Naive B cell (primary cell): ENCODE measurements around the gene HOXA5. TPM values are rescaled to one million over a fixed set of nuclear protein-coding genes. Genes with fewer than 3 reads are reported as not detected.

ENCODE experiments used
- ATAC-seq, 2 donors: fragments of 150-1000 bp; cut with Tn5 transposase; 2 replicates each; pipeline ENCODE4 v1.10.0; 2021; ENCODE audit warnings: low read depth in 2 of 2, mild to moderate bottlenecking in 2 of 2, moderate library complexity in 2 of 2
- DNase-seq: peaks from one replicate; pipeline ENCODE4 v3.0.0; 2022
- H3K27ac Mint-ChIP-seq, 6 donors: one replicate each; pipeline ENCODE4 v1.8.0; 2020 to 2022; ENCODE audit warnings: mild to moderate bottlenecking in 6 of 6, mixed read lengths in 6 of 6, moderate library complexity in 5 of 6, inconsistent platforms in 2 of 6
- H3K27me3 Mint-ChIP-seq, 3 donors: one replicate each; pipeline ENCODE4 v1.8.0; 2021 to 2022; ENCODE audit warnings: mixed read lengths in 3 of 3, mild to moderate bottlenecking in 1 of 3
- H3K36me3 Mint-ChIP-seq, 2 donors: one replicate each; pipeline ENCODE4 v1.8.0; 2020 to 2022; ENCODE audit warnings: mixed read lengths in 2 of 2, inconsistent platforms in 1 of 2, mild to moderate bottlenecking in 1 of 2
- H3K4me1 Mint-ChIP-seq, 3 donors: one replicate each; pipeline ENCODE4 v1.8.0; 2020 to 2022; ENCODE audit warnings: mixed read lengths in 3 of 3, inconsistent platforms in 1 of 3, mild to moderate bottlenecking in 1 of 3, moderate library complexity in 1 of 3
- H3K4me3 Mint-ChIP-seq, 8 donors: one replicate each; pipeline ENCODE4 v1.8.0; 2020 to 2022; ENCODE audit warnings: mild to moderate bottlenecking in 8 of 8, mixed read lengths in 8 of 8, moderate library complexity in 8 of 8, inconsistent platforms in 2 of 8
- H3K9me3 Mint-ChIP-seq, 7 donors: one replicate each; pipeline ENCODE4 v1.8.0; 2020 to 2022; ENCODE audit warnings: mixed read lengths in 7 of 7, mild to moderate bottlenecking in 5 of 7, inconsistent platforms in 2 of 7, moderate library complexity in 1 of 7
- polyA plus RNA-seq, 6 donors: library from polyadenylated mRNA; unstranded; fragments of 300-500 nt; fragmentation: Illumina TruSeq; gene quantifications; one replicate each; pipeline ENCODE4 v1.2.3, GENCODE V29; 2021; ENCODE audit warnings: low read depth in 6 of 6

HOXA5 gene
- polyA plus RNA-seq, 6 donors from 2014 or later, result not detected

DNA sequence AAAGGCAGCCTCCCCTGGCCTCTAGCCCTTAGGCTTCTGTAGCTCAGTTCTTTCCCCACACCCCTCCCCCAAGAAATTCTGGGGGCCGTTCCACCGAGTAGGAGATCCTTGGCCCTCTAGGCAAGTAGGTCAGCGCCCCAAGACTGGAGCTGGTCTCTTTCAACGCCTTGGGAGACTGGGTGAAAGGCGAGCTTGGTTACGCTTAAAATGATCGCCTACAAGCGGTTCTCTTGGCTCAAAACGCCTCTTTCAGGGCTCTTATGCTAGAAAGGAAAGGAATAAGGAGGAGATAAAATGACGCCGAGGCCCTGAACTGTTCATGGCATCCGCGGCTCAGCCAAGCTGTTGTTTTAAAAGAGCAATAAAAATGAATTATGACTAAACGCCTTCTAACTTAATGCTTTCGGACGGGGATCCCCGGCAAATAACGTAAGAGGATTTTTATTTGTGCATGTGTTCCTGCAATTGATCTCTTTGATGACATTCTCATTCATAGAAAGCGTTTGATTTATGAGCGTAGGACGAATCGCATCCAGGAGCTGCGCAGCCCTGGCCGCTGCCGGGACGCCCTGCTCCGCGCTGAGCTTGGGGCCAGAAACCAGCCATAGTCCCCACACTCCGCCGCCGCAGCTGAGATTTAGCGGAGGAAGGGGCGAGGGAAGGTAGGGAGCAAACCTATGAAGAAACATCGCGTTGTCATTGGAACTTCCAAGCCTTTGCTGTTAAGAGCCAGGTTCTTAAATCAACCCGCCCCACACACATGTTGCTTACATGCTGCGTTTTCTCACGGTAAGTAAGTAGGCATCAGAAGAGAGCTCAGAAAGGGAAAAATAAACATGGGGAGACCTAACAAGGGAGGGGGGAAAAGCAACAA lies 44.7 kb downstream of the HOXA5 start:
- Mint-ChIP-seq H3K9me3 (peaks cover 0 to 3% (median 0%) of the 10 kb centered on the region in 7 donors), H3K4me3 (peak overlapping the region in 7 of 8 donors; percentile 10 to 83 (median 49)), H3K27me3 (peaks cover 75 to 93% (median 84%) of the 10 kb centered on the region in 3 donors), H3K4me1 (peaks cover 43 to 63% (median 51%) of the 10 kb centered on the region in 3 donors), H3K27ac (peak overlapping the region in 2 of 6 donors; percentile 30 to 33), H3K36me3 (peaks cover 20 to 40% of the 10 kb centered on the region in 2 donors)
- ATAC-seq (no peak), DNase-seq (no peak)

DNA sequence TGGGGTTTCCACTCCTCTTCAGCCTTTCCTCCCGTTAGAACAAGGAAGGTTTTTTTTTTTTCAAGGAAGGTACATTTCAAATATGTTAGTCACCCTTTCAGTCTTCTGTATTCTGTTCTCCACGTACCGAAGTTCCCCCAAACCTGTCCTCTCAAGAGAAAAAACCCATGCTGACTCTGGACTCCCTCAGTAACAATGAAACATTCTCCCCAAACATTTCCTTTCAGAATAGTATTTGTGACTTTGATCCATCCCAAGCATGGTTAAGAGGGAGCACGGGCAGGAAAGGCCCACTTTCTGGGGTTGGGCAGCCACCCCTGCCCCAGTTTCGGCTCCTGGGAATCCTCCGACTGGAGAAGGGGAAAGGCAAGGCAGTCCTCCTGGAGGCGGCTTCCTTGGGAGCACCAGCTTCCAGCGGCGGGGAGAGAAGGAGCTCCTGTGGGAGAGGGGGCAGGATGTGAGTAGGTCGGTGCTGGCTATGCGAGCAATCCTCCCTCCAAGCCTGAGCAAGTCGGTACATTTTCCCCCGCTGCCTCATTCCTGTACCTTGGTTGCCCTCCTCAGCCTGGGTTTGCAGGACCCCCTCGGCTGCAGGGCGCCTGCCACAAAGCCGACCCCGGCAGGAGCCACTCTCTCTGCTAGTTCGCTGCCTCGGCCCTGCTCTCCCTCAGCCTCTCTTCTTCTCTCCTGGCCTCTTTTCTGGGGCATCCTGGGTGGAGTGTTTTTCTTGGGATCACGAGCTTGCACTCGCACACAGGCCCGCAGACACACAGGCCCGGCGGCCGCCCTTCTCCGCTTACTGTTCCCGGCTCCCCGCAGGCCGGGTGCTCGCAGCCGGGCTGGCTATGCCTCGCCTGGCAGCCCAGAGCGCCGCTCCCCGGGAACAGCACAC lies 45.5 kb downstream of the HOXA5 start:
- peak overlapping the region in 7 of 8 donors; percentile 83 to 96 (median 87) for H3K4me3 Mint-ChIP-seq
- no peak for ATAC-seq

DNA sequence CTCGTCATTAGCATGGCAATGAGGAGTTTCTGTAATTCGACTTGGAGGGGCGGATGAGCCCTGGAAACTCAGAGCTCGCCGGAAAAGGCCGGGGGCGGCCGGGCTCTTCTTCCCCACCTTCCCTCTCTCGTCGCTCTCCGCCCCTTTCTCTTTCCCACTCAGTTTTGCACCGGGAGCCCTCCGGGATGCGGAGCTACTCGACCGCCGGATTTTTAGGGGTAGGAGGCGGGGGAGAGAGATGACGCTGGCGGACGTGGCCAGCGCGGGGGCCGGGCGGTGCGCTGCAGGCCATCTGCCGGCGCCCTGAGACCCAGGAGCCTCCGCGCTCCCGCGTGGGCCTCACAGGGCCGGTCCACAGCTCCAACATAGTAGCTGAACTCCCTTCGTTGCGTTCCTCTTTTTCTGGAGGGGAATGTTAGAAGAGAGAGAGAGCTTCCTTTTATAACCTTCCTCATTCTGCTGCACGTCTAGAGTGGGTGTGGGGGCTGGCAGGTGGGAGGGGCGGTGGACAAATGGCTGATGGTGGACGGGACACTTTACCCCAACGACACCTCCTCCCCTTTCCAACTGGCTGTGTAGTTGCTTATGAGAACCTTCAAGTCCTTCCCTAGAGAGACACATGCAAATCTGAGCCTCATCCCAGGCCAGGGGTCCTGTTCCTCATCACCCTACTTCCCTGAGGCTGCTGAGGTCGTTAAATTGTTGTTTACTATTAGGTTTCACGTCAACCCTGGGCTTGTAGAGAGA lies 46.5 kb downstream of the HOXA5 start:
- ATAC-seq (peak in 1 of 2 donors; percentile 6), DNase-seq (peak; percentile 21)

More for the DNA sequence above, 45.5 kb downstream of the HOXA5 start:
- Mint-ChIP-seq H3K27me3 (peaks cover 73 to 93% (median 82%) of the 10 kb centered on the region in 3 donors), H3K9me3 (peaks cover 0 to 3% (median 0%) of the 10 kb centered on the region in 7 donors), H3K27ac (peak overlapping the region in 4 of 6 donors; percentile 16 to 95 (median 84)), H3K36me3 (peaks cover 20 to 32% of the 10 kb centered on the region in 2 donors), H3K4me1 (peaks cover 40 to 55% (median 47%) of the 10 kb centered on the region in 3 donors)
- no peak for DNase-seq

DNA sequence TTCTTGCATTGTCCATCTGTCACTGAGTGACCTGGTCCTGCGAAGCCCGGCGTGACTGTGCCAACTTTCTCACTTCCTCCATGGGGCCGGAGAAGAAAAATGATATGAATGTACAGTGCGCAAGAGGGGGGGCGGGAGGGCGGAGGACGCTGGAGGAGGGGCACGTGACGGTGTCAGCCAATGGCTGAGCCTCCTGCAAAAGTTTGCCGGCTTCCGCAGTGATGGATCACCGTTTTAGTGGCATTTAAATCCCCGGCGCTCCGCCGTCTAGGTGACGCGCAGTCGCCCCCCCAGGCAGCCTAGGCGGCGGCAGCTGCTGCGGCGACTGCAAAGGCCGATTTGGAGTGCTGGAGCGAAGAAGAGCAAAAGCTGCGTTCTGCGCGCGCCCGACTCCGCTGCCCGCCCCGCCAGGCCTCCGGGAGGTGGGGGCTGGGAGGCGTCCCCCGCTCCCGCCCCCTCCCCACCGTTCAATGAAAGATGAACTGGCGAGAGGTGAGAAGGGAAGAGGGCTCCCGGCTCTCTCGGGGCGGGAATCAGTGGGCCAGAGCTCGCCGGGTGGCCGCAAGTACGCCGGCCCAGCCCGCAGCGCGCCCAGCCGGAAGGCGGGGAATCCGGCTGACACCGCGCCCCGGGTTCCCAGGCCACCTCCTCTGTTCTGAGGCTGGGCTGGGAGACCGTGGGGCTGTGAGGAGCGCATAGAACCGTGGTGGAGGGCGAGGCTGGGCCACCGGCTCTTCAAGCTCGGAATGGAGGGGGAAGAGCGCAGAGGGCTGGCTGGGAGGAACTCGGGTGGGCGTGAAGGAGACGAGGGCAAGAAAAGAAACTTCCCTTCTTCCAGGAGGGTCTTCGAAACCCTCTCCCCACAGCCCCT lies 47.3 kb downstream of the HOXA5 start, which contains the start of gene HOXA1:
HOXA1 (minus strand) TSS at position 104 of the 871 bp plus-strand sequence; CDS start at position 16, 88 bp downstream.
- DNase-seq (peak; percentile 65), ATAC-seq (peak; percentile 83 to 85)
- H3K9me3 Mint-ChIP-seq, result peaks cover 0 to 3% (median 0%) of the 10 kb centered on the region in 7 donors
- peak within 1 kb of the TSS; percentile 83 to 96 (median 90) for H3K4me3 Mint-ChIP-seq
- H3K36me3 Mint-ChIP-seq, result peaks cover 16 to 20% of the 10 kb centered on the region in 2 donors
- peaks cover 73 to 93% (median 82%) of the 10 kb centered on the region in 3 donors for H3K27me3 Mint-ChIP-seq
- peak within 1 kb of the TSS in 4 of 6 donors; percentile 61 to 75 (median 70) for H3K27ac Mint-ChIP-seq
- H3K4me1 Mint-ChIP-seq, result peaks cover 26 to 47% (median 34%) of the 10 kb centered on the region in 3 donors

More for the DNA sequence above, 46.5 kb downstream of the HOXA5 start:
- Mint-ChIP-seq H3K9me3 (peaks cover 0 to 3% (median 0%) of the 10 kb centered on the region in 7 donors), H3K4me1 (peaks cover 30 to 47% (median 39%) of the 10 kb centered on the region in 3 donors), H3K27me3 (peaks cover 73 to 93% (median 82%) of the 10 kb centered on the region in 3 donors), H3K4me3 (peak overlapping the region; percentile 83 to 96 (median 90)), H3K36me3 (peaks cover 20 to 28% of the 10 kb centered on the region in 2 donors), H3K27ac (peak overlapping the region in 2 of 6 donors; percentile 75 to 92)

DNA sequence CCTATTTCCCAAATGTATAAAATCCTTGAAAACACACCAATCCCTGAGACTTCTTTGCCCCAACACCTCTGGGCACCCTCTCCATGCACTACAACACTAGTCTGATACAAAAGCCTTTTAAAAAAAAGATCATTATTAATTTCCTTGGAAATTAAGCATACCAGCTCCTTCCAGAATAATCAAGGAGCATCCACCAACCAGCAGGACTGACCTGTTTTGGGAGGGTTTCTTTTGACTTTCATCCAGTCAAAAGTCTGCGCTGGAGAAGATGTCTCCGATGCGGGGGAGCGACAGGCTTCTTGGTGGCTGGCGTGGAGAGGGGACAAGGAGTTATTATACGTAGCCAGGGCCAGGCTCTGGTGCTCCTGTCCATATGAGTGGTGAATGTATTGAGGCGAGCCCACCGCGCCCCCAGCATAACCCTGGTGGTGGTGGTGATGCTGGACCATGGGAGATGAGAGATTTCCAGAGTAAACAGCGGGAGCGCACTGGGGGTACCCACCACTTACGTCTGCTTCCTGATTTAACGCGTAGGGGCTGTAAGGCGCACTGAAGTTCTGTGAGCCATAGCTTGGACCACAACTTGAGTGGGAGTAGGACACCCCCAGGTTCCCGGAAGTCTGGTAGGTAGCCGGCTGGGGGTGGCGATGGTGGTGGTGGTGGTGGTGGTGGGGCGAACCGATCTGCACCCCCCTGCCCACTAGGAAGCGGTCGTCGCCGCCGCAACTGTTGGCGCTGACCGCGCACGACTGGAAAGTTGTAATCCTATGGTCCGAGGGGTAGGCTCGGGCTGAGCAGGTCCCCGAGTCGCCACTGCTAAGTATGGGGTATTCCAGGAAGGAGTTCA lies 48.2 kb downstream of the HOXA5 start:
- DNase-seq (no peak), ATAC-seq (peak in 1 of 2 donors; percentile 22)
- H3K9me3 Mint-ChIP-seq, result peaks cover 0 to 6% (median 0%) of the 10 kb centered on the region in 7 donors
- peaks cover 70 to 93% (median 82%) of the 10 kb centered on the region in 3 donors for H3K27me3 Mint-ChIP-seq
- H3K4me3 Mint-ChIP-seq, result peak overlapping the region; percentile 83 to 96 (median 90)
- peaks cover 12 to 15% of the 10 kb centered on the region in 2 donors for H3K36me3 Mint-ChIP-seq
- H3K4me1 Mint-ChIP-seq, result peaks cover 26 to 47% (median 34%) of the 10 kb centered on the region in 3 donors
- H3K27ac Mint-ChIP-seq, result peak overlapping the region in 4 of 6 donors; percentile 33 to 75 (median 70)

DNA sequence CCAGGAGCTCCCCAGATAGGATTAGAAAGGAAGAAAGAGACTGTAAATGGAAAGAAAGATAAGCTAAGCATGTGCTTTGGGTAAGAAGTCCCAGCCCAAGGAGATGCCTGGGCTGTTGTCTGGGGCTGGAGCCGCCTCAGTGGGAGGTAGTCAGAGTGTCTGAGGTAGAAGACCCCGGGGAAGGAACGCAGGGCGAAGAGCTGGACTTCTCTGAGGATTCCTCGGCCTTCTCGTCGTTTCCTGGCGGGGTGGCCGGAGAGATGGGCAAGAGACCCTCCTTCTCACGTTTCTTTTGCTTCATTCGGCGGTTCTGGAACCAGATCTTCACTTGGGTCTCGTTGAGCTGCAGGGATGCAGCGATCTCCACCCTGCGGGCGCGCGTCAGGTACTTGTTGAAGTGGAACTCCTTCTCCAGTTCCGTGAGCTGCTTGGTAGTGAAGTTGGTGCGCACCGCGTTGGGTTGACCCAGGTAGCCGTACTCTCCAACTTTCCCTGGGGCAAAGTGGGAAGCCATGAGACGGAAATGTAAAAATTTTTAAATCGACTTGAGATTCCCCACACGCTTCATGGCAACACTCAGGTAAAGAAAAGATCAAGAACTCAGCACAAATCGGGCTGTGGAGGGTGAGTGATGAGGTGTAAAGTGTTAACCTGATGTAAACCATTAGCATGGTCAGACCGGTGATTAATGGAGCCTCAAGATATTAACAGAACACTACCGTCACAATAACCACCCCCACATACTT lies 49.0 kb downstream of the HOXA5 start:
- ATAC-seq (no peak), DNase-seq (no peak)
- Mint-ChIP-seq H3K9me3 (peaks cover 0 to 6% (median 0%) of the 10 kb centered on the region in 7 donors), H3K27me3 (peaks cover 66 to 93% (median 82%) of the 10 kb centered on the region in 3 donors), H3K27ac (peak overlapping the region in 2 of 6 donors; percentile 66 to 68), H3K4me1 (peaks cover 26 to 44% (median 34%) of the 10 kb centered on the region in 3 donors), H3K4me3 (peak overlapping the region in 7 of 8 donors; percentile 68 to 96 (median 83)), H3K36me3 (peaks cover 5 to 7% of the 10 kb centered on the region in 2 donors)

DNA sequence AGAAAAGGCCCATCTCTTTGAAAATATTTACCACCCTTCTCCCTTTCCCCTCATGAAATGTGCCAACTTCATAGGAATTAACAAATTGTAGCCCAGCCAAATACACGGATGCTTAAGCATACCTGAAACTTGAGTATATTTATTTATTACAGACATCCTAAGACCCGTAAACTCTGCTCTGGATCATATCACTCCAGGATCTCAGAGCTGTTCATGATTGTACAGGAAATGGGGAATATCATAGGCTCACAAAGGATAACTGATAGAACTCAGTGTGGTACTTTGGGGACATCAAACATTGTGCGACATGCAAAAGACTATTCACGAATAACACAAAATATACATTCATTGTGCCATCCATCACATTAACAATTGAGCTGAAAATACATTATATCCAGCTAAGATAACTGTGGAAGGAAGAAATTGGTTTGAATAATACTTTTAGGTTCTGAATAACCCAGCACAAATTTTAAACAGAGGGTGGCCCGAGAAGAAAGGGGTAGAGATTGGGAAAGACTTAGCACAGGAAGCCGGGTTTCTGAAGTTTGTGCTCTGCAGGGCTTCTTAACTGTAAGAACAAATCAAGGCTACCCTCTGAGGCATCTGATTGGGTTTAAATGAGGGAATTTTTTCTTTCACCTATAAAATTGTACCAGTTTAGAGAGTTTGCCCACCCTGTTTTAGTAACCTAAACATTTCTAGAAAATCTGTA lies 50.1 kb downstream of the HOXA5 start:
- ATAC-seq (no peak), DNase-seq (no peak)
- Mint-ChIP-seq H3K4me3 (peak overlapping the region in 2 of 8 donors; percentile 2 to 83), H3K4me1 (peaks cover 18 to 32% (median 25%) of the 10 kb centered on the region in 3 donors), H3K27me3 (peaks cover 64 to 91% (median 82%) of the 10 kb centered on the region in 3 donors), H3K27ac (no peak overlapping the region), H3K36me3 (no peaks in the 10 kb centered on the region), H3K9me3 (peaks cover 0 to 11% (median 0%) of the 10 kb centered on the region in 7 donors)

DNA sequence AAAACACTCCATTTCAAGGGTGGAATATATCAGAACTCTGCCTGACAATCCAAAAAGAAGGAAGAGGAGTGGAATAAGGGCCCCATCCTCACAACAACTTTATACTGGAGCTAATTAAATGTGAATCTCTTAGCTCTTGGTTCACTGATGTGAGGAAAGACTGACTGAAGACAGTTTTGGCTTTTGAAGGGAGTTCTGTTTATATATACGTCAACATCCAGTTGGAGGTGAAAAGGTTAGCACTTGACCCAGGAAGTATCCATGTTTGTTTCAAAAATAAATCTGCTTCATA lies 50.7 kb downstream of the HOXA5 start:
- Mint-ChIP-seq H3K27ac (no peak overlapping the region), H3K27me3 (peaks cover 64 to 89% (median 84%) of the 10 kb centered on the region in 3 donors), H3K4me1 (peaks cover 16 to 27% (median 27%) of the 10 kb centered on the region in 3 donors), H3K4me3 (peak overlapping the region in 1 of 8 donors; percentile 83), H3K36me3 (no peaks in the 10 kb centered on the region), H3K9me3 (peaks cover 0 to 11% (median 0%) of the 10 kb centered on the region in 7 donors)
- DNase-seq (no peak), ATAC-seq (no peak)

DNA sequence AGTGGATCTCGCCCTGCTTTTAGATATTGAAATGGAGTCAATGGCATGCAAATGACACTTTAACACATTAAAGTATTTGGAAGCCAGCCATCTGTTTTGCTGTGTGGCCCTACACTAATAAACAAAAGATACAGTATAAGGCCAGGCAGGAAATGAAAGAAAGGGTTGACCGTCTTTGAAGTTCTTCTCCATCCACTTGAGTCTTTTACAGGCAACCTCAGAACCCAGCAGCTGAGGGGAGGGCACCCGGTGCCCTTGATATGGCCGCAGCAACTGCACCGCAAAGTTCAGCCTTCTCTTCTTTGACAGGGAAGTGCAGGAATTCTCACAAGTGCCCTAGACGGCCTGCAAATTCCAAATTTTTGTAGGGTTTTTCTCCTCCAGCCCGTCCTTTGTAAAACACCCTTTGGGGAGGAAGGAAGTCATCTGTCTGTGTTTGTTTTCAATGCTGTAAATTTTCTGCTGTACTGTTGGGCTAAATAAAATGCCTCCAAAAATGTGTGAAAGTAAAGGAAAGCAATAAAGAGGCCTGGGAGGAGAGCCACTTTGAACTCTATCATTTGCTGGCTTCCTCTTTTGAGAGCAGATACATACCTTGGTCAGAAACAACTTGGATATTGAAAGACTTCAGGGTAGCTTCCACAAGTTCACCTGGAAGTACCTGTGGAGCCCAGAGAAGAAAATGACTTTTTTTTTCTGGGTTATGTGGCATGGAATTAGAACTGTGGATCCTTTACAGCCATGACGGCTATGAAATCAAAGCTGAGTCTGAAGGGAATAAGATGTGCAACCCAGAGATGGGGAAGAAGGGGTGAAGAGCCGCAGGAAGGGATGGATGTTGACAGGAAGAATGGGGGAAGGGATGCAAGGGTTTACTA lies 51.3 kb downstream of the HOXA5 start:
- Mint-ChIP-seq H3K27me3 (peaks cover 64 to 89% (median 84%) of the 10 kb centered on the region in 3 donors), H3K4me1 (peaks cover 11 to 27% (median 21%) of the 10 kb centered on the region in 3 donors), H3K27ac (no peak overlapping the region), H3K4me3 (peak overlapping the region in 2 of 8 donors; percentile 23 to 83), H3K36me3 (no peaks in the 10 kb centered on the region), H3K9me3 (peaks cover 0 to 16% (median 2%) of the 10 kb centered on the region in 7 donors)
- no peak for ATAC-seq
- no peak for DNase-seq
